ENCODE measurements around the gene BCAP31. TPM values are rescaled to one million over a fixed set of nuclear protein-coding genes. Genes with fewer than 3 reads are reported as not detected.

The BCAP31 gene
- total RNA-seq, 1 experiment from 2014 or later, result 432 TPM

DNA sequence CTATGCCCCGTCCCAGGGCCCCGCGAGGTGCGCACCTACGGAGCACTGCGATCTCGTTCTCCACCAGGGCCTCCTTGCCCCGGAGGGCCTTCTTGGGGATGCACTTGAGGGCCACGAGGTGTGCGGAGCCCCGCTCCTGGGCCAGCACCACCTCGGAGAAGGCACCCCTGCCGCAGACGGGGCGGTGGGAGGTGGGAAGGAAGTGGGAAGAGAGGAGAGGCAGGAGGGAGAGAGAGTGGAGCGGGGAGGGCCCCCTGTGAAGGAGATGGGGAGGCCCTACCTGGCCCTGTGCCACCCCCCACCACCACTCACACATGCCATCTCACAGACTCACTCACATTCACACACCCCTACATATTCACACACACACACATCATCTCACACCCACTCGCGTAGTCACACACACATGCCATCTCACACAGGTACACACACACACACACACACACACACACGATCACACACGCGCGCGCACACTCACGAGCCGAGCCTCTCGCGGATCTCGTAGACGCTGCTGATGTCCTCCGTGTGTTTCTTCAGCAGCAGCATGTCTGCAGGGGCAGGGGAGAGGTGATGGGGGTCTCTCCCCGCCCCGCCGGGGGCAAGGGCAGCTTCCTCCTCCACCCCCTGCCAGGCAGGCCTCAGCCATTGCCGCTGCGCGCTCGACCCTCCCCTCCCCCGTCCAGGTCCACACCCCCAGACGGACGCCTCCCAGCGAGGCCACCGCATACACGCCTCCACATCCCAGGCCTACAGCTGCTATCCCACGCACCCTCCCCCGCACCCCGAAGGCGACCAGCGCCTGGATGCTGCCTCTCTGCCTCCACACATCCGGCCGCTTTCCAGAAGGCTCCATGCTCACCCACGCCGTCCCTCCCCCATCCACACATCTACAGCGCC, 51.4 kb downstream of the BCAP31 start:
- H3K4me1 ChIP-seq (ENCODE audit: control insufficient read depth, insufficient read depth, low read length), result no peaks in the 10 kb centered on the region
- H3K27ac ChIP-seq (ENCODE audit: low read length), result no peak overlapping the region
- H3K27me3 ChIP-seq (ENCODE audit: control insufficient read depth, insufficient read depth, low read length), result no peaks in the 10 kb centered on the region
- in situ Hi-C loops (cut with HindIII; ENCODE audit: low pct_unique_long_range_greater_than_20kb, low sequenced_read_pairs) (no loop called here), intact Hi-C loops (cut with micrococcal nuclease; ENCODE audit: unreplicated experiment) (no loop called here)
- ATAC-seq, result no peak
- no peak overlapping the region for H3K4me3 ChIP-seq (ENCODE audit: low read depth in 2 of 2, low read length in 2 of 2)
- no peak for DNase-seq (ENCODE audit: low read depth, low spot score)
- ChIA-PET CTCF (no interaction called here), POLR2A (no interaction called here)
- BruUV-seq (replicated peaks), result no TSS peak
- no peak for TF ChIP-seq SIN3A (IDR thresholded peaks at IDR 0.05; ENCODE audit: borderline replicate concordance, insufficient read depth, low read depth, low read length)
- TF ChIP-seq, protein P1, sequence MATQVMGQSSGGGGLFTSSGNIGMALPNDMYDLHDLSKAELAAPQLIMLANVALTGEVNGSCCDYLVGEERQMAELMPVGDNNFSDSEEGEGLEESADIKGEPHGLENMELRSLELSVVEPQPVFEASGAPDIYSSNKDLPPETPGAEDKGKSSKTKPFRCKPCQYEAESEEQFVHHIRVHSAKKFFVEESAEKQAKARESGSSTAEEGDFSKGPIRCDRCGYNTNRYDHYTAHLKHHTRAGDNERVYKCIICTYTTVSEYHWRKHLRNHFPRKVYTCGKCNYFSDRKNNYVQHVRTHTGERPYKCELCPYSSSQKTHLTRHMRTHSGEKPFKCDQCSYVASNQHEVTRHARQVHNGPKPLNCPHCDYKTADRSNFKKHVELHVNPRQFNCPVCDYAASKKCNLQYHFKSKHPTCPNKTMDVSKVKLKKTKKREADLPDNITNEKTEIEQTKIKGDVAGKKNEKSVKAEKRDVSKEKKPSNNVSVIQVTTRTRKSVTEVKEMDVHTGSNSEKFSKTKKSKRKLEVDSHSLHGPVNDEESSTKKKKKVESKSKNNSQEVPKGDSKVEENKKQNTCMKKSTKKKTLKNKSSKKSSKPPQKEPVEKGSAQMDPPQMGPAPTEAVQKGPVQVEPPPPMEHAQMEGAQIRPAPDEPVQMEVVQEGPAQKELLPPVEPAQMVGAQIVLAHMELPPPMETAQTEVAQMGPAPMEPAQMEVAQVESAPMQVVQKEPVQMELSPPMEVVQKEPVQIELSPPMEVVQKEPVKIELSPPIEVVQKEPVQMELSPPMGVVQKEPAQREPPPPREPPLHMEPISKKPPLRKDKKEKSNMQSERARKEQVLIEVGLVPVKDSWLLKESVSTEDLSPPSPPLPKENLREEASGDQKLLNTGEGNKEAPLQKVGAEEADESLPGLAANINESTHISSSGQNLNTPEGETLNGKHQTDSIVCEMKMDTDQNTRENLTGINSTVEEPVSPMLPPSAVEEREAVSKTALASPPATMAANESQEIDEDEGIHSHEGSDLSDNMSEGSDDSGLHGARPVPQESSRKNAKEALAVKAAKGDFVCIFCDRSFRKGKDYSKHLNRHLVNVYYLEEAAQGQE (IDR thresholded peaks at IDR 0.05; ENCODE audit: insufficient read depth in 1 of 2, low read depth in 2 of 2, low read length in 1 of 2), result no peak
- TF ChIP-seq, protein P2, sequence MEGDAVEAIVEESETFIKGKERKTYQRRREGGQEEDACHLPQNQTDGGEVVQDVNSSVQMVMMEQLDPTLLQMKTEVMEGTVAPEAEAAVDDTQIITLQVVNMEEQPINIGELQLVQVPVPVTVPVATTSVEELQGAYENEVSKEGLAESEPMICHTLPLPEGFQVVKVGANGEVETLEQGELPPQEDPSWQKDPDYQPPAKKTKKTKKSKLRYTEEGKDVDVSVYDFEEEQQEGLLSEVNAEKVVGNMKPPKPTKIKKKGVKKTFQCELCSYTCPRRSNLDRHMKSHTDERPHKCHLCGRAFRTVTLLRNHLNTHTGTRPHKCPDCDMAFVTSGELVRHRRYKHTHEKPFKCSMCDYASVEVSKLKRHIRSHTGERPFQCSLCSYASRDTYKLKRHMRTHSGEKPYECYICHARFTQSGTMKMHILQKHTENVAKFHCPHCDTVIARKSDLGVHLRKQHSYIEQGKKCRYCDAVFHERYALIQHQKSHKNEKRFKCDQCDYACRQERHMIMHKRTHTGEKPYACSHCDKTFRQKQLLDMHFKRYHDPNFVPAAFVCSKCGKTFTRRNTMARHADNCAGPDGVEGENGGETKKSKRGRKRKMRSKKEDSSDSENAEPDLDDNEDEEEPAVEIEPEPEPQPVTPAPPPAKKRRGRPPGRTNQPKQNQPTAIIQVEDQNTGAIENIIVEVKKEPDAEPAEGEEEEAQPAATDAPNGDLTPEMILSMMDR (IDR thresholded peaks at IDR 0.05), result no peak
- TF ChIP-seq TCF7L2 (IDR thresholded peaks at IDR 0.05; ENCODE audit: low read depth, low read length), result no peak
- TF ChIP-seq POLR2AphosphoS5 (IDR thresholded peaks at IDR 0.05; ENCODE audit: low read depth, low read length), result no peak
- H3K36me3 ChIP-seq (ENCODE audit: control insufficient read depth, insufficient read depth, low read length), result no peaks in the 10 kb centered on the region
- H3K9me3 ChIP-seq (ENCODE audit: control insufficient read depth, insufficient read depth, low read depth, low read length), result no peaks in the 10 kb centered on the region

DNA sequence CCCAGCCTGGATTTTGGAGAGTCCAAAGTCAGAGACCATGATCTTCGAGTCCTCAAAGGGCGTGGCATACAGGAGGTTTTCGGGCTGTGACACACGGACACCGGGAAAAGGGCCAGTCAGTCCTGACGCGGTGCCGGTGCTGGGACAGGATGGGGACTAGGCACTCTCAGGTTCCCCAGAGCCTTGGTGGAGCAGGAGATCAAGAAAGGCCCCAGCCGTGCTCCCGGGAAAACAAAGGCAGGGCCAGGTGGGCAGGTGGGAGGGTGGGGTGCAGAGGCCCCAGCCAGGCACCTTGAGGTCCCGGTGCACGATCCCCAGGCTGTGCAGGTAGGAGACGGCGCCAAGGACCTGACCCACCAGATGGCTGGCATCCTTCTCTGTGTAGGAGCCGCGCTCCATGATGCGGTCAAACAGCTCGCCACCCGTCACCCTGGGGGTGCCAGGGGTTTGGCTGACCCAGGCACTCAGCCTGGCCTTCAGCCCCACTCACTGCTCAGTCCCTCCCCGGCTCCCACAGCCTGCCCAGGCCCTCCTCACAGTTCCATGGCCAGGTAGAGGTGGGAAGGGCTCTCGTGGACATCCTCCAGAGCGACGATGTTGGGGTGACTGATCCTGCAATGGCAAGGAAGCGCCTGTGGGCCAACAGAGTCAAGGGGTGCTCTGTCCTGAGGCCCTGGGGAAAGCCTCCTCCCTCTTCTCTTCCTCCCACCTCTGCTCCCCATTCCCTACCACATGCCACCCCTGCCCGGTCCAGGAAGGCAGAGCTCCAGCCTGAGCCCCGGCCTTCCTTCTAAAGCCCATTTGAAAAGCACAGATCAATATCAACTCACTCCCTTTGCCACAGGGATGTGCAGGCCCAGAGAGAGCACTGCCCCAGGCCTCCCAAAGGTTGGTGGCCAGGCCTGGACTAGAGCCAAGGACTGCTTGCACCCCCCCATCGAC, 52.3 kb downstream of the BCAP31 start:
- in situ Hi-C loops (cut with HindIII; ENCODE audit: low pct_unique_long_range_greater_than_20kb, low sequenced_read_pairs), result no loop called here
- no TSS peak for BruUV-seq (replicated peaks)
- no peaks in the 10 kb centered on the region for H3K27me3 ChIP-seq (ENCODE audit: control insufficient read depth, insufficient read depth, low read length)
- ChIA-PET POLR2A (no interaction called here), CTCF (no interaction called here)
- H3K4me3 ChIP-seq (ENCODE audit: low read depth in 2 of 2, low read length in 2 of 2), result no peak overlapping the region
- intact Hi-C loops (cut with micrococcal nuclease; ENCODE audit: unreplicated experiment), result no loop called here
- no peaks in the 10 kb centered on the region for H3K9me3 ChIP-seq (ENCODE audit: control insufficient read depth, insufficient read depth, low read depth, low read length)
- no peak for ATAC-seq
- TF ChIP-seq SIN3A (IDR thresholded peaks at IDR 0.05; ENCODE audit: borderline replicate concordance, insufficient read depth, low read depth, low read length) (no peak), POLR2AphosphoS5 (IDR thresholded peaks at IDR 0.05; ENCODE audit: low read depth, low read length) (no peak)
- TF ChIP-seq, protein P1 (IDR thresholded peaks at IDR 0.05; ENCODE audit: insufficient read depth in 1 of 2, low read depth in 2 of 2, low read length in 1 of 2), result no peak
- H3K4me1 ChIP-seq (ENCODE audit: control insufficient read depth, insufficient read depth, low read length), result no peaks in the 10 kb centered on the region
- no peak for DNase-seq (ENCODE audit: low read depth, low spot score)
- H3K36me3 ChIP-seq (ENCODE audit: control insufficient read depth, insufficient read depth, low read length), result no peaks in the 10 kb centered on the region
- no peak overlapping the region for H3K27ac ChIP-seq (ENCODE audit: low read length)

Data from Panc1 (cell line).